Measurements from ENCODE around the gene RBMS3.
"Not testable (repeated sequence)": the region's sequence is repeated elsewhere in the genome, so short reads cannot be mapped to it uniquely, and the experiment has no call there.

Gene RBMS3

DNA sequence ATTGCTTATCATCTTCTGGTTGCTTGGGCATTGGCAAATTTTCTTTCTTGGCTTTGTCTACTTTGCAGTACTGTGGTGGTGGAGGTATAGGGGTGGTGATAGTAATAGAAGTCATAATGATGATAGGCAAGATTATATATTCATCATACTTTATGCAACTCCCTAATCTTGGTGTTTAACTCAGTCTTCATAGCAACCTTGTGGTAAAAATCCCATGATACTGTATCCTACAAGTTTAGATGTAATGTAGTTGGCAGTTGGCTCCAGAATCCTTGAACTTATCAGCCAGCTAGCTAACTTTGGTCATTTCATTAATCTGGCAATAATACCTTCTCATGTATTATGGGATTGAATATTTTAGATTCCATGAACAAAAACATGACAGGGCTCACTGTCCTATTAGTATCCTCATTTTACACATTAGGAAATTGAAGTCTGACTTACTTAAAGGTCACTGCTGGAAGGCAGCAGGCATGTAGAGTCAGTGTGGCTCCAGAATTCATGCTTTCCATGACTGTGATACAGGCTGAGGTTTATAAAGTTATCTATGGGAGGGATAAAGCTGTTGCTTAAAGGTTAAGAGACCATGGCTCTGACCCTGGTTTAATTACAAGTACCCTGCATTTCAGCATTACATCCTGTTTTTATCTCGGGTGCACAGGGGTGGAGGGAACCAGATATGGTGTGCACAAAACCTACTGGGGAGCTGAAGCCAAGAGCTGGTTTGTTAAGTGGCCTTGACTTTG lies 33.3 kb downstream of the RBMS3 start:
- Histone ChIP-seq H3K4me1 (ENCODE audit: insufficient read depth, low read length) (no peaks in the 10 kb centered on the region; the same call in 1 of the 2 replicates), H3K27ac (ENCODE audit: low read length) (no peak overlapping the region), H3K4me3 (ENCODE audit: low read length) (no peak overlapping the region), H3K9ac (ENCODE audit: low read depth, low read length) (no peak overlapping the region), H3K27me3 (ENCODE audit: insufficient read depth, low read length) (no peaks in the 10 kb centered on the region), H3K9me3 (ENCODE audit: insufficient read depth, low read depth, low read length) (no peaks in the 10 kb centered on the region), H3K36me3 (ENCODE audit: insufficient read depth, low read depth, low read length) (no peaks in the 10 kb centered on the region)

DNA sequence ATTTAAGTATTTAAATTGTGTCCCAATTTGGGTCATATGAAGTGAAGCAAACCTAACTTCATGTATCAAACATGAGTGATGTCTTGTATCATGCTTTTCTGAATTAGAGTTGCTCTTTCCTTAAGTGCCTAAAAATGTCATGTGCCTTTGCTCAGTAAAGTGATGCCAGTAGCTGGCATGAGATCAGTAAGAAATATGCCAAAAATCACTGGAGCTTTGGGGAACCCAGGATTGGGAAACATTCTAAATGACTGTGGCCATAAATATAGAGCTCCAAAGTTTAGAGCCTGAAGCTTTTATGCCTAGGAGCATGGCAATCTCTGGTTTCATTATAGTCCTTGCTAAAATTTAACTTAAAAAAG lies 33.8 kb downstream of the RBMS3 start:
- Histone ChIP-seq H3K9ac (ENCODE audit: low read depth, low read length) (no peak overlapping the region), H3K4me3 (ENCODE audit: low read length) (no peak overlapping the region), H3K4me1 (ENCODE audit: insufficient read depth, low read length) (no peaks in the 10 kb centered on the region; the same call in 1 of the 2 replicates), H3K9me3 (ENCODE audit: insufficient read depth, low read depth, low read length) (no peaks in the 10 kb centered on the region), H3K27me3 (ENCODE audit: insufficient read depth, low read length) (no peaks in the 10 kb centered on the region), H3K36me3 (ENCODE audit: insufficient read depth, low read depth, low read length) (no peaks in the 10 kb centered on the region), H3K27ac (ENCODE audit: low read length) (no peak overlapping the region)

DNA sequence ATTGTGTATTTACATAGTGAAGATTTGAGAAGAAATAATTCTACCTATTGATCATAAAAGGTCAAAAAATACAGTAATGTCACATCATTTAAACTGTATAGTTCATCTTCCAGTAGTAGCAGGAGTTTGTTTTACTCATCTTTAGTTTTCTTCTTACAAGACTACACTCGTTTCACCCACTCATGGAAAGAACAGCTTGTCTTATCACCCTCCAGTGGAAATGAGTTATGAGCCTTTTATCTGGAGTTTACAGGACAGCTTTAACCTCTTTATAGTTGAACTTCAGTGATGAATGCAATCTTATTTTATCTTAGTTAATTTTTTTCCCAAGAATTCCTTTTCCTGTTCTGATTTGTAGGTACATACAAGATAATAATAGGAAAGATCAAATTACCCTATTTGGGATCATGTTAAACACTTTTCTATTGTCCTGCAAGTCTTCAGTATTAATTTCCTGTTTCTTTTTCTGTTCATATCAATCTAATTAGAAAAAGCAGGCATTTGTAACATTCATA lies 36.8 kb downstream of the RBMS3 start:
- no peaks in the 10 kb centered on the region; the same call in 1 of the 2 replicates for H3K4me1 ChIP-seq (ENCODE audit: insufficient read depth, low read length)
- H3K9me3 ChIP-seq (ENCODE audit: insufficient read depth, low read depth, low read length) = no peaks in the 10 kb centered on the region
- no peak overlapping the region for H3K27ac ChIP-seq (ENCODE audit: low read length)
- H3K4me3 ChIP-seq (ENCODE audit: low read length) = no peak overlapping the region
- no peak overlapping the region for H3K9ac ChIP-seq (ENCODE audit: low read depth, low read length)
- H3K27me3 ChIP-seq (ENCODE audit: insufficient read depth, low read length) = no peaks in the 10 kb centered on the region
- H3K36me3 ChIP-seq (ENCODE audit: insufficient read depth, low read depth, low read length) = no peaks in the 10 kb centered on the region

DNA sequence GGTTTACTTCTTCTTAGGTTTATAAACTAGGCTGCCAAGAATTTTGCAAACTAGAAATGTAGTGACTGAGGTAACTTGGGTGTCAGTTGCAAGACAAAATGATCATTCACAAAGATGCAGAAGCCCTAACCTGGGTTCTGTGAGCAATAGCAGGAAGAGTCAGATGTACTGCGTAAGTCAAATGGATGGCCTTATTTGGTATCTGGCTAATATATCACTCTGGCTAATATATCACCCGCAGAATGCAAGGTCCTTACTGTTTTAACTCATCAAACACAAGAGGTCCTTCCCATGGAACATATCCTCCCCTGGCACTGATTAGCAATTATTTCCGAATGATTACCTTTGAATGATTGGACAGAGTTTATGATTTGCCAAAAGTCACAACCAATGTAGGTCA lies 37.4 kb downstream of the RBMS3 start:
- no peaks in the 10 kb centered on the region for H3K27me3 ChIP-seq (ENCODE audit: insufficient read depth, low read length)
- no peaks in the 10 kb centered on the region for H3K9me3 ChIP-seq (ENCODE audit: insufficient read depth, low read depth, low read length)
- no peaks in the 10 kb centered on the region for H3K36me3 ChIP-seq (ENCODE audit: insufficient read depth, low read depth, low read length)
- H3K4me3 ChIP-seq (ENCODE audit: low read length) = no peak overlapping the region
- no peak overlapping the region for H3K27ac ChIP-seq (ENCODE audit: low read length)
- no peak overlapping the region for H3K9ac ChIP-seq (ENCODE audit: low read depth, low read length)
- no peaks in the 10 kb centered on the region; the same call in 1 of the 2 replicates for H3K4me1 ChIP-seq (ENCODE audit: insufficient read depth, low read length)

DNA sequence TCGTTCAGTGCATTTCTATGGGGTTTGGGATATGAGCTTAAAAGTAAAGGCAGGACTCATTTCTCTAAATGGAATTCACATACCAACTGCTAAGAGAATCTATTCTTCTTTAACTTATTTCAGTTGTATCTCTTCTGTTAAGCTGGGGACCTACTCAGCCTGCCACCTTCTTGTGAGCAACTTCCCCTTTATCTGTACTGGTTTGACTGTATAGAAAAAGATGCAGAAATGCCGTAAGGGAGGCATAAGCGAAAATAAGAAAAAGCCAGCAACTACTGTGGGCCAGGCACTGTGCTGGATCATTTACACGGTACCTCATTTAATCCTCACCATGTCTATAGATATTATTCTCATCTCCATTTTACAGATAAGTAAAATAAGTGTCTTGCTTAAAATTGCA lies 38.4 kb downstream of the RBMS3 start:
- Histone ChIP-seq H3K27ac (ENCODE audit: low read length) (no peak overlapping the region), H3K27me3 (ENCODE audit: insufficient read depth, low read length) (no peaks in the 10 kb centered on the region)

DNA sequence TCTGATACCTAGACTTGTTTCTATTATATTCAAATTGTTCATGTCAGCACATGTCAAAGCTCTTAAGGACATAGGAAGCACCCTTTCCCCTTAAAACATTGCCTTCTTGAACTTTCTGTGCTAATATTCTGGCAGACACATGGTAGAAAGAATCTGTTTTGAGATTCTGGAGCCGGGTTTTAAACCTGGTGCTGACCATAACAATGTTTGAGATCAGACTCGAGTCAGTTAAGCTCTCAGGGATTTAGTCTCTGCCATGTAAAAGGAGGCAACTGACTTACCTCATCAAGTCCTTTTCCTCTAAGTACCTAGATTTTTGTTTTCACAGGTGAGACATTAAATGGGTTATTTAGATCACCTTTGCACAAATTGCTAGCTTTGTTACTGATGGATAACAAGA lies 38.9 kb downstream of the RBMS3 start:
- H3K4me1 ChIP-seq (ENCODE audit: insufficient read depth, low read length) = no peaks in the 10 kb centered on the region; the same call in 1 of the 2 replicates
- no peak overlapping the region for H3K27ac ChIP-seq (ENCODE audit: low read length)
- H3K36me3 ChIP-seq (ENCODE audit: insufficient read depth, low read depth, low read length) = no peaks in the 10 kb centered on the region
- H3K9me3 ChIP-seq (ENCODE audit: insufficient read depth, low read depth, low read length) = no peaks in the 10 kb centered on the region
- H3K9ac ChIP-seq (ENCODE audit: low read depth, low read length) = no peak overlapping the region; the same call in 1 of the 2 replicates
- no peaks in the 10 kb centered on the region for H3K27me3 ChIP-seq (ENCODE audit: insufficient read depth, low read length)
- H3K4me3 ChIP-seq (ENCODE audit: low read length) = no peak overlapping the region

More for the DNA sequence above, 38.4 kb downstream of the RBMS3 start:
- Histone ChIP-seq H3K4me1 (ENCODE audit: insufficient read depth, low read length) (no peaks in the 10 kb centered on the region; the same call in 1 of the 2 replicates), H3K4me3 (ENCODE audit: low read length) (no peak overlapping the region), H3K9ac (ENCODE audit: low read depth, low read length) (no peak overlapping the region), H3K36me3 (ENCODE audit: insufficient read depth, low read depth, low read length) (no peaks in the 10 kb centered on the region), H3K9me3 (ENCODE audit: insufficient read depth, low read depth, low read length) (no peaks in the 10 kb centered on the region)

DNA sequence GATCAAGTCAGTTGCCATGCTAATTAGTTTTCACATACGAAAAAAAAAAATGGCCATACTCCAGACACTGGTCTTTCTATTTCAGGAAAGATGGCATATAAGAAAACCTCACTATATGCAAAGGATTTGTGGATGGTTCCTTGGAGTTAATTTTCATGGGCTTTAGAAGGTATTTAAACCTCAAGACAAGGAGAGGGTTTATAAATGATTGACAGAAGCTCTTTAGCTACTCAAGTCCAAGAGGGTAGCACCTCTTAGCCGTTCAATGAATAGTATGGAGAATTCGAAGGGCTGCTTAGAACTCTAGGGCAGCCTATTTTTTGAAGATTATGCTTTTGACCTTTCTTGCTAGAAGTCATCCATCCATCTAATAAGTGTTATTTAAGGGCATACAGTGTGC lies 41.7 kb downstream of the RBMS3 start:
- H3K9ac ChIP-seq (ENCODE audit: low read depth, low read length) = no peak overlapping the region
- H3K4me1 ChIP-seq (ENCODE audit: insufficient read depth, low read length) = no peaks in the 10 kb centered on the region; the same call in 1 of the 2 replicates
- no peak overlapping the region for H3K27ac ChIP-seq (ENCODE audit: low read length)
- no peak overlapping the region for H3K4me3 ChIP-seq (ENCODE audit: low read length)
- H3K27me3 ChIP-seq (ENCODE audit: insufficient read depth, low read length) = no peaks in the 10 kb centered on the region
- H3K9me3 ChIP-seq (ENCODE audit: insufficient read depth, low read depth, low read length) = no peaks in the 10 kb centered on the region
- no peaks in the 10 kb centered on the region for H3K36me3 ChIP-seq (ENCODE audit: insufficient read depth, low read depth, low read length)

DNA sequence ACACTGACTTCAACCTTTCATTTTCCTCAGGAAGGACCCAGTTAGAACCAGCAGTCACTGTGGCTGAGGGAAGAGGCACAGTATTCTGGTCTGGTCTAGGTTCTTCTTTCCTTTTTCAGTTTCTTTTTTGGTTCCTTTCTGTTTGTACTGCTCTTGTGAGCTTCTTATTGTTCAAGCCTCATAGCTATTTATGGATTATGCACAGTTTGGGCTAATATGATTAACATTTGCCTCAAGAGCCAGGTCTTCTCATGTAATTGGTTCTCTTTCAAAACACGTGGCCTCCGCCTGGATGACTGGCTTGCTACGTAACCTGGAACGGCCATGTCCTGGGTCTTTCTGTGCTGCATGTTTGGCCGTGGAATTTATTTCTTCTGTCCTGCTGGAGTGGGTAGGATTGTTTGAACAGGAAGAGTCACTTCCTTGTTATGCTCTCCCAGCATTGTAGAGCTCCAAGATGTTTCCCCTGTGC lies 43.3 kb downstream of the RBMS3 start:
- H3K36me3 ChIP-seq (ENCODE audit: insufficient read depth, low read depth, low read length) = no peaks in the 10 kb centered on the region
- H3K9ac ChIP-seq (ENCODE audit: low read depth, low read length) = no peak overlapping the region
- H3K9me3 ChIP-seq (ENCODE audit: insufficient read depth, low read depth, low read length) = no peaks in the 10 kb centered on the region
- 0 out of 2 replicates have a peak, but pooled peaks cover 4% of the 10 kb centered on the region for H3K4me1 ChIP-seq (ENCODE audit: insufficient read depth, low read length)
- no peaks in the 10 kb centered on the region for H3K27me3 ChIP-seq (ENCODE audit: insufficient read depth, low read length)
- no peak overlapping the region for H3K4me3 ChIP-seq (ENCODE audit: low read length)
- H3K27ac ChIP-seq (ENCODE audit: low read length) = no peak overlapping the region

DNA sequence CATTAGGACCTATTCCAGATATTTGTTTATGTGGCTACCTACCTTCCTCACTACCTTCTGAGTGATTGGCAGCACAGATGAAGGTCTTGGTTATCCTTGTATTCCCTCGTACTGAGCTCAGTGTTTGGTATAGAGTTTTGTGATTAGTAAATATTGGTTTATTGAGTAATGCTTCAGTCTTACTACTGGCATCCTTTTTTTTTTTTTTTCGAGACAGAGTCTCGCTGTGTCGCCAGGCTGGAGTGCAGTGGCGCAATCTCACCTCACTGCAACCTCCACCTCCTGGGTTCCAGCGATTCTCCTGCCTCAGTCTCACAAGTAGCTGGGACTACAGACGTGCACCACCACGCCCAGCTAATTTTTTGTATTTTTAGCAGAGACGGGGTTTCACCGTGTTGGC lies 45.7 kb downstream of the RBMS3 start:
- not testable (repeated sequence) for H3K9ac ChIP-seq (ENCODE audit: low read depth, low read length); H3K9me3 ChIP-seq (ENCODE audit: insufficient read depth, low read depth, low read length); H3K4me1 ChIP-seq (ENCODE audit: insufficient read depth, low read length); H3K27ac ChIP-seq (ENCODE audit: low read length); H3K4me3 ChIP-seq (ENCODE audit: low read length); H3K27me3 ChIP-seq (ENCODE audit: insufficient read depth, low read length); H3K36me3 ChIP-seq (ENCODE audit: insufficient read depth, low read depth, low read length)

DNA sequence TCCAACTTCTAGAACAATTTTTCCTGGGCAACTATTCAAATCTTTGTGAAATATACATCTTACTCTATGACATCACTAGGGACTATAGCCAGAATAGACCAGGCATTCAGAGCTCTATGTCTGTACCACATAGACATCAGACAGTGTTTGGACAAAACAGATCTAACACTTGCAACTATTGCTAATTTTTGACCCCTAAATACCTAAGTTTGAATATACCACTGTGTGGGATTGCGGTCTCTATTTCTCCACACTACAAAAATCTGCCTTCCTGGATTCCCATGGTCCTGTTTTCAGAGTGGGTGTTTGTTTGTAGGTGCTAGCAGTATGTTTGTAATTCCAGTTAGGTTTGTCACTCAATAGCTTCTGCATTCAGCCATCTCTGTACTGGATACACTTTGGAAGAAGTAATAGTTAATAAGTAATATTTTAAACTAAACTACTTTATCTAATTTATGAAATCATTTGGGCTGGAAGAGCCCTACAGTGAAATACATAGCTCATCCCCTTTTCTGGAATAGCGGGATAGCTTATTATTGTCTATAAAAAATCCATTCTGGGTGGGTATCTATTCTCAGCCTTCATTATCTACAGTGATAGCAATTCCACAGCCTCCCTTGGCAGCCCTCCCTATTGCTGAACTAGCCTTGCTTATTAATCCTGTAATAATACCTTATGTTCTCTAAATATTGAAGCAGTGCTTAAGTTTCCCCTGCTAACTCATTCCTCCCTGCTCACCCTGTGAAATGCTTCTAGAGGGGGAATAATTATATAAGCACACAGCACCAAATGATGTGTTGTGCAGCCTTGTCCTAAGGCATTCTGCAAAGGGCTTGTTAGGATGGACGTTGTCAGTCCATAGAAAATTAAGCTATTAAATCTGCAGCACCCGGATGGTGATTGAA lies 49.4 kb downstream of the RBMS3 start:
- no peaks in the 10 kb centered on the region for H3K36me3 ChIP-seq (ENCODE audit: insufficient read depth, low read depth, low read length)
- H3K27ac ChIP-seq (ENCODE audit: low read length) = no peak overlapping the region
- H3K9me3 ChIP-seq (ENCODE audit: insufficient read depth, low read depth, low read length) = no peaks in the 10 kb centered on the region
- 0 out of 2 replicates have a peak, but pooled peaks cover 4% of the 10 kb centered on the region for H3K4me1 ChIP-seq (ENCODE audit: insufficient read depth, low read length)
- H3K27me3 ChIP-seq (ENCODE audit: insufficient read depth, low read length) = no peaks in the 10 kb centered on the region
- no peak overlapping the region for H3K4me3 ChIP-seq (ENCODE audit: low read length)
- H3K9ac ChIP-seq (ENCODE audit: low read depth, low read length) = no peak overlapping the region

DNA sequence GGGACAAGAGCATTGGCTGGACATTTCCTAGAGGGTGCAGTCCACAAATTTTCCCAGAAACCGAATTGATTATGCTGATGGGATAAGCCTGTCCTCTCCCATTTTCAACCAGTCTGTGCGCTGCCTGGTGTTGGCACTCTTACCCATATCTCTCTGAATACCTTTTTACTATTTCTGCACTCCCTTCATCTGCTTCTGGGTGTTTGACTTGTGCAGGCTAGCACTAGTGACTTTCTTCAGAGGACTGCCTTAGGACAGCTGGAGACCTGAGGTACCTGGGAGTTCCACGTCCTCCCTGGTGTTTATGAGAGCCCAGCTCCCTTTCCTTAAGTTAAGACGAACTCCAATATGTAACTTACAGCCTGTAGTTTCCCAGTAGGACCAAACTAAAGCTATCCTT lies 50.2 kb downstream of the RBMS3 start:
- Histone ChIP-seq H3K36me3 (ENCODE audit: insufficient read depth, low read depth, low read length) (no peaks in the 10 kb centered on the region), H3K27me3 (ENCODE audit: insufficient read depth, low read length) (no peaks in the 10 kb centered on the region), H3K9me3 (ENCODE audit: insufficient read depth, low read depth, low read length) (no peaks in the 10 kb centered on the region), H3K4me1 (ENCODE audit: insufficient read depth, low read length) (0 out of 2 replicates have a peak, but pooled peaks cover 4% of the 10 kb centered on the region), H3K9ac (ENCODE audit: low read depth, low read length) (no peak overlapping the region), H3K4me3 (ENCODE audit: low read length) (no peak overlapping the region), H3K27ac (ENCODE audit: low read length) (no peak overlapping the region)

Data from iPS-20b (cell line).